Measurements from ENCODE around the gene RELN. TPM values are rescaled to one million over a fixed set of nuclear protein-coding genes. Genes with fewer than 3 reads are reported as not detected.

The RELN gene
- total and polyA plus RNA-seq, 2 experiments from 2014 or later = 3.9 to 22.0 TPM

DNA sequence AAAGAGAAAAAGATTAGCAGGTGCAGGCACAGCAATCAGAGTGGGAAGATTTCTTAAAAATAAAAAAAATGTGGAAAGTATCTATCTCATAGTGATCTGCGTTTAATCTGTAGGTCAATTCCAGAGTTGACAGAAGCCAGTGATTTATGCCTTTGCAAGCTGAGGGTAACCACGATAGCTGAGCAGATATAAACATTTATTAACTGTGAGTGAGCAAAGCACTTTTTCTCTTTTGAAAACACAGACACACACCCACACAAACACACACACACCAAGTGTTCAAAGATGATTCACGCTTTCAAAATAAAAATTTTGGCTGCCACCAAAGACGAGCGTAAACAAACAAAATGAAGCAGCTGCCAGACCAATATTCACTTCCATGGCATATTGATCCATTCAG lies 300.2 kb downstream of the RELN start:
- 46% methylated on average over 5 of the region's 5 CpGs for WGBS (ENCODE audit: low lambda C conversion rate, missing lambda C conversion rate)
- Histone ChIP-seq H3K9me3 (ENCODE audit: low read depth) (no peaks in the 10 kb centered on the region), H3K27ac (peak overlapping the region; percentile 72), H3K36me3 (replicated peaks; ENCODE audit: insufficient read depth, low read depth) (no peaks in the 10 kb centered on the region), H4K20me1 (ENCODE audit: insufficient read depth, poor library complexity, severe bottlenecking) (no peaks in the 10 kb centered on the region), H3K4me3 (no peak overlapping the region), H3K4me1 (ENCODE audit: insufficient read depth) (peaks cover 8% of the 10 kb centered on the region), H3K9me2 (replicated peaks; ENCODE audit: insufficient read depth) (no peaks in the 10 kb centered on the region), H2AFZ (no peak overlapping the region), H3K27me3 (no peaks in the 10 kb centered on the region), H3K79me2 (no peaks in the 10 kb centered on the region), H3K4me2 (peak overlapping the region; percentile 47)
- TF ChIP-seq EZH2phosphoT487 (IDR thresholded peaks at IDR 0.05; ENCODE audit: low read depth, severe bottlenecking, unreplicated experiment) (no peak), EZH2 (IDR thresholded peaks at IDR 0.05; ENCODE audit: borderline replicate concordance) (no peak)
- TF ChIP-seq, protein P1, sequence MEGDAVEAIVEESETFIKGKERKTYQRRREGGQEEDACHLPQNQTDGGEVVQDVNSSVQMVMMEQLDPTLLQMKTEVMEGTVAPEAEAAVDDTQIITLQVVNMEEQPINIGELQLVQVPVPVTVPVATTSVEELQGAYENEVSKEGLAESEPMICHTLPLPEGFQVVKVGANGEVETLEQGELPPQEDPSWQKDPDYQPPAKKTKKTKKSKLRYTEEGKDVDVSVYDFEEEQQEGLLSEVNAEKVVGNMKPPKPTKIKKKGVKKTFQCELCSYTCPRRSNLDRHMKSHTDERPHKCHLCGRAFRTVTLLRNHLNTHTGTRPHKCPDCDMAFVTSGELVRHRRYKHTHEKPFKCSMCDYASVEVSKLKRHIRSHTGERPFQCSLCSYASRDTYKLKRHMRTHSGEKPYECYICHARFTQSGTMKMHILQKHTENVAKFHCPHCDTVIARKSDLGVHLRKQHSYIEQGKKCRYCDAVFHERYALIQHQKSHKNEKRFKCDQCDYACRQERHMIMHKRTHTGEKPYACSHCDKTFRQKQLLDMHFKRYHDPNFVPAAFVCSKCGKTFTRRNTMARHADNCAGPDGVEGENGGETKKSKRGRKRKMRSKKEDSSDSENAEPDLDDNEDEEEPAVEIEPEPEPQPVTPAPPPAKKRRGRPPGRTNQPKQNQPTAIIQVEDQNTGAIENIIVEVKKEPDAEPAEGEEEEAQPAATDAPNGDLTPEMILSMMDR (IDR thresholded peaks at IDR 0.05; ENCODE audit: poor library complexity) = no peak
- DNase-seq (ENCODE audit: low spot score) = no peak

DNA sequence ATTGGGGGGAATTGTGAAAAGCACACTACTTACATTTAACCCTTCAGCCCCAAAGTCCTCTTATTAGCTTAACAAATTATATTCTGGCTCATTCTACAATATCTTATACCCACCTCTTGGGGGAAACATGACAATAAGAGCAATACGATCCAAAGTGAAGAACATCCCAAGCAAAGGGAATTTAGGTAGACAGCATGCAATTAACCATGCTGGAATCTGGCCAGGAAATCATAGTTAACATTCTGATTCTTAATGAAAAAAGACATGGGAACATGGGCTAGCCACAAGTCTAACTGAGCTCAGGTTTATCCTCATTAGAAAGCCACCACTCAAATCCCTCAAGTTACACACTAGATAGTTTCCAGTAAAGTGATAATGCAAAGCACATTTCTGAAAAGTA lies 301.5 kb downstream of the RELN start:
- H2AFZ ChIP-seq = no peak overlapping the region
- no peaks in the 10 kb centered on the region for H4K20me1 ChIP-seq (ENCODE audit: insufficient read depth, poor library complexity, severe bottlenecking)
- H3K4me2 ChIP-seq = no peak overlapping the region
- no peaks in the 10 kb centered on the region for H3K79me2 ChIP-seq
- H3K4me3 ChIP-seq = no peak overlapping the region
- 93% methylated on average over 1 of the region's 1 CpG for WGBS (ENCODE audit: low lambda C conversion rate, missing lambda C conversion rate)
- no peaks in the 10 kb centered on the region for H3K9me2 ChIP-seq (replicated peaks; ENCODE audit: insufficient read depth)
- no peaks in the 10 kb centered on the region for H3K9me3 ChIP-seq (ENCODE audit: low read depth)
- no peak for DNase-seq (ENCODE audit: low spot score)
- no peak for TF ChIP-seq EZH2 (IDR thresholded peaks at IDR 0.05; ENCODE audit: borderline replicate concordance)
- TF ChIP-seq, protein P1 (IDR thresholded peaks at IDR 0.05; ENCODE audit: poor library complexity) = no peak
- TF ChIP-seq EZH2phosphoT487 (IDR thresholded peaks at IDR 0.05; ENCODE audit: low read depth, severe bottlenecking, unreplicated experiment) = no peak
- no peak overlapping the region for H3K27ac ChIP-seq
- H3K36me3 ChIP-seq (replicated peaks; ENCODE audit: insufficient read depth, low read depth) = no peaks in the 10 kb centered on the region
- no peaks in the 10 kb centered on the region for H3K27me3 ChIP-seq
- peaks cover 8% of the 10 kb centered on the region for H3K4me1 ChIP-seq (ENCODE audit: insufficient read depth)

DNA sequence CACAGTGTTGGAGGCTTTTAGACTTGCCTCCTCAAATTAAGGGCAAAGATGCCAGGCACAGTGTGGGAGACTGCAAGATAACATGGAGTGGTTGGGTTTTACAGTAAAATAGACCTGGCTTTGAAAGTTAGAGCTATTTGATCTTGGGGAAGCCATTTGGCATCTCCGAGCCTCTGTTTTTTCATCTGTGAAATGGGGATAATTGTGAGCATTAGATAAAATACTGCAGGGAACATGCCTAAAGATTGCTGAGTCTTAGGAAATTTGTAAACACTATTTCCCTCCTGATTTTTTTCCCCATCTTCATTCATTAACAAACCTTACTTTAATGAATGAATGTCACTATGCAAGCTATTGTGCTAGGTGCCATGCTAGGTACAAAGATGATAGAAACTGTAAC lies 302.2 kb downstream of the RELN start:
- Histone ChIP-seq H2AFZ (no peak overlapping the region), H3K79me2 (no peaks in the 10 kb centered on the region), H3K27ac (no peak overlapping the region), H3K27me3 (no peaks in the 10 kb centered on the region), H3K4me3 (no peak overlapping the region), H3K4me1 (ENCODE audit: insufficient read depth) (peaks cover 8% of the 10 kb centered on the region), H3K4me2 (no peak overlapping the region), H3K9me3 (ENCODE audit: low read depth) (no peaks in the 10 kb centered on the region), H4K20me1 (ENCODE audit: insufficient read depth, poor library complexity, severe bottlenecking) (no peaks in the 10 kb centered on the region), H3K36me3 (replicated peaks; ENCODE audit: insufficient read depth, low read depth) (no peaks in the 10 kb centered on the region), H3K9me2 (replicated peaks; ENCODE audit: insufficient read depth) (no peaks in the 10 kb centered on the region)
- TF ChIP-seq, protein P1 (IDR thresholded peaks at IDR 0.05; ENCODE audit: poor library complexity) = no peak
- TF ChIP-seq EZH2 (IDR thresholded peaks at IDR 0.05; ENCODE audit: borderline replicate concordance) = no peak
- no peak for TF ChIP-seq EZH2phosphoT487 (IDR thresholded peaks at IDR 0.05; ENCODE audit: low read depth, severe bottlenecking, unreplicated experiment)
- 100% methylated on average over 1 of the region's 1 CpG for WGBS (ENCODE audit: low lambda C conversion rate, missing lambda C conversion rate)
- no peak for DNase-seq (ENCODE audit: low spot score)

DNA sequence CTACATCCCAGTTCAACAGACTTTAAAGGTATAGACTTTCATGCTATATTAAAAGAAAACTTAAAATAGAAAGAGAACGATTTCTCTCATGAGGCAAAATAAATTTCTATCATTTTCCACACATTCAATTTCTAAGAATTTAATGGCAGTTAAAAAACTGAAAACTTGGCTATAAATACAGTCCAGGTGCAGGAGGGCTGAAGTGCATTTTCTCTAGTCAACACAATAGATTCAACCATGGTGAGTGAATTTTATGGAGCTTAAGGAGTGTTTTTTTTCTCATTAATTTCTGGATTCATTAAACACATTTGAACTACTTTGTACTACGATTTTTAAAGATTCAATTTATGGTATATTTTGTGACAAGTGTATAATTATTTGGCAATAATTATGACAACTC lies 302.7 kb downstream of the RELN start:
- Histone ChIP-seq H3K27me3 (no peaks in the 10 kb centered on the region), H3K4me1 (ENCODE audit: insufficient read depth) (peaks cover 8% of the 10 kb centered on the region), H4K20me1 (ENCODE audit: insufficient read depth, poor library complexity, severe bottlenecking) (no peaks in the 10 kb centered on the region), H2AFZ (no peak overlapping the region), H3K4me2 (no peak overlapping the region), H3K27ac (no peak overlapping the region), H3K36me3 (replicated peaks; ENCODE audit: insufficient read depth, low read depth) (no peaks in the 10 kb centered on the region), H3K4me3 (no peak overlapping the region), H3K9me2 (replicated peaks; ENCODE audit: insufficient read depth) (no peaks in the 10 kb centered on the region), H3K9me3 (ENCODE audit: low read depth) (no peaks in the 10 kb centered on the region), H3K79me2 (no peaks in the 10 kb centered on the region)
- no peak for TF ChIP-seq EZH2 (IDR thresholded peaks at IDR 0.05; ENCODE audit: borderline replicate concordance)
- TF ChIP-seq, protein P1 (IDR thresholded peaks at IDR 0.05; ENCODE audit: poor library complexity) = no peak
- no peak for TF ChIP-seq EZH2phosphoT487 (IDR thresholded peaks at IDR 0.05; ENCODE audit: low read depth, severe bottlenecking, unreplicated experiment)
- no peak for DNase-seq (ENCODE audit: low spot score)
- 82% methylated on average over 2 of the region's 2 CpGs for WGBS (ENCODE audit: low lambda C conversion rate, missing lambda C conversion rate)

Measured in hepatocyte (in vitro differentiated cells).